Activated naive CD4-positive, alpha-beta T cell treated with anti-CD3 and anti-CD28 coated beads, Interleukin-2, amount 50 U/mL, for 24 hours (primary cell): ENCODE data around the gene HCAR1.
"Not testable (repeated sequence)": the region's sequence is repeated elsewhere in the genome, so short reads cannot be mapped to it uniquely, and the experiment has no call there.

Experiments used
- H3K27ac Mint-ChIP-seq: one replicate; pipeline ENCODE4 v1.8.0; 2021; ENCODE audit warnings: mild to moderate bottlenecking, mixed read lengths
- H3K27me3 Mint-ChIP-seq: one replicate; pipeline ENCODE4 v1.8.0; 2021; ENCODE audit warnings: mixed read lengths
- H3K36me3 Mint-ChIP-seq: one replicate; pipeline ENCODE4 v1.8.0; 2021; ENCODE audit warnings: mixed read lengths
- H3K4me1 Mint-ChIP-seq: one replicate; pipeline ENCODE4 v1.8.0; 2021; ENCODE audit warnings: mixed read lengths
- H3K4me3 Mint-ChIP-seq: one replicate; pipeline ENCODE4 v1.8.0; 2021; ENCODE audit warnings: mild to moderate bottlenecking, mixed read lengths
- H3K9me3 Mint-ChIP-seq: one replicate; pipeline ENCODE4 v1.8.0; 2021; ENCODE audit warnings: mixed read lengths

HCAR1 gene, protein sequence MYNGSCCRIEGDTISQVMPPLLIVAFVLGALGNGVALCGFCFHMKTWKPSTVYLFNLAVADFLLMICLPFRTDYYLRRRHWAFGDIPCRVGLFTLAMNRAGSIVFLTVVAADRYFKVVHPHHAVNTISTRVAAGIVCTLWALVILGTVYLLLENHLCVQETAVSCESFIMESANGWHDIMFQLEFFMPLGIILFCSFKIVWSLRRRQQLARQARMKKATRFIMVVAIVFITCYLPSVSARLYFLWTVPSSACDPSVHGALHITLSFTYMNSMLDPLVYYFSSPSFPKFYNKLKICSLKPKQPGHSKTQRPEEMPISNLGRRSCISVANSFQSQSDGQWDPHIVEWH

GRCh38 chr12:122730215-122731014 is at the start of gene HCAR1:
HCAR1 (minus strand) TSS chr12:122730844; CDS start chr12:122730339, 505 bp downstream.
- Mint-ChIP-seq H3K27me3 (no peaks in the 10 kb centered on the region), H3K27ac (peak within 1 kb of the TSS; percentile 35), H3K4me1 (peaks cover 71% of the 10 kb centered on the region), H3K4me3 (peak within 1 kb of the TSS; percentile 81), H3K9me3 (no peaks in the 10 kb centered on the region), H3K36me3 (no peaks in the 10 kb centered on the region)

GRCh38 chr12:122757568-122757967 is 26.9 kb upstream of the HCAR1 start:
- H3K9me3 Mint-ChIP-seq = no peaks in the 10 kb centered on the region
- no peaks in the 10 kb centered on the region for H3K27me3 Mint-ChIP-seq
- H3K4me1 Mint-ChIP-seq = peaks cover 54% of the 10 kb centered on the region
- H3K4me3 Mint-ChIP-seq = no peak overlapping the region
- H3K36me3 Mint-ChIP-seq = peaks cover 26% of the 10 kb centered on the region
- H3K27ac Mint-ChIP-seq = peak overlapping the region; percentile 19

DNA sequence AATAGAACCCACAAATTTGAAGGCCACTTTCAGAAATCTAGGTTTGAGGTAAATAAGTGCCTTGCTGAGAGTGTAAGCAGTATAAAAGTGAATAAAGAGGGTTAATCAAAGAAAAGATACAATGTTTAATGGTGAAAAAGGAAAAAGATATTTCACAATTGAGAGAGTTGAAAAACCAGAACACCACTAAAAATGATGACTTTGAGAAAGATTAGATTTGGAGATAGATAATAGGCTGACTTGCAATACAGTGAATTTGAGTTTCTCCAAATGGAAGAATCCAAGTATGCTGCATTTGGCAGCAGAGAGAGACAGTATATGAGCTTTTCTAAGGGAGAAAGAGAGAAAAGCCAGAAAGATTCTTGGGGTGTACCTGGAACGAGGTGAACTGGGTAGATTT is 24.1 kb upstream of the HCAR1 start:
- peaks cover 61% of the 10 kb centered on the region for H3K4me1 Mint-ChIP-seq
- H3K27ac Mint-ChIP-seq = peak overlapping the region; percentile 96
- no peaks in the 10 kb centered on the region for H3K9me3 Mint-ChIP-seq
- peak overlapping the region; percentile 90 for H3K4me3 Mint-ChIP-seq
- H3K36me3 Mint-ChIP-seq = peaks cover 22% of the 10 kb centered on the region
- no peaks in the 10 kb centered on the region for H3K27me3 Mint-ChIP-seq

DNA sequence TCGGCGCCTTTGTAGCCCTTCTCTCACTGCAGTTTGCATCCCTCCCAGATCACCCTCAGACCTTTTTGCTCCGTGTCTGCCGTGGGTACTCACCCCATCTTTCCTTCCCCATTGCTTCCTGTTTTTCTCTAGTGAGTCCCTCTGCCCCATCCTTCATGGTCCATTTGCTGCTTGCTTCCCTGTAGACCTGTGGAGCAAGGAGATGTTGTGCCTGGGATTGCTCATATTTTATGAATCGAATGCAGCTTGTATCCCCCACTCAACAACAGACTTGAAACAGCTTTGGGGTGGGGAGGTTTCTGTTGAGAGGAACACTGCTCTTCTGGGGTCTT is 22.6 kb upstream of the HCAR1 start:
- H3K4me3 Mint-ChIP-seq = peak overlapping the region; percentile 90
- peaks cover 22% of the 10 kb centered on the region for H3K36me3 Mint-ChIP-seq
- peaks cover 58% of the 10 kb centered on the region for H3K4me1 Mint-ChIP-seq
- no peaks in the 10 kb centered on the region for H3K27me3 Mint-ChIP-seq
- peak overlapping the region; percentile 96 for H3K27ac Mint-ChIP-seq
- H3K9me3 Mint-ChIP-seq = no peaks in the 10 kb centered on the region

- H3K27ac Mint-ChIP-seq = peak within 1 kb of the TSS; percentile 96
- peak within 1 kb of the TSS; percentile 90 for H3K4me3 Mint-ChIP-seq
- H3K4me1 Mint-ChIP-seq = peaks cover 54% of the 10 kb centered on the region
- peaks cover 22% of the 10 kb centered on the region for H3K36me3 Mint-ChIP-seq
- H3K9me3 Mint-ChIP-seq = no peaks in the 10 kb centered on the region
- H3K27me3 Mint-ChIP-seq = no peaks in the 10 kb centered on the region
Measured at GRCh38 chr12:122752464-122753318, 22.0 kb upstream of the HCAR1 start, which contains the start of gene DENR. DENR (plus strand) TSS chr12:122752824; CDS start chr12:122753702, 878 bp downstream.

- peak overlapping the region; percentile 87 for H3K27ac Mint-ChIP-seq
Measured at GRCh38 chr12:122750781-122751515, 20.3 kb upstream of the HCAR1 start.

DNA sequence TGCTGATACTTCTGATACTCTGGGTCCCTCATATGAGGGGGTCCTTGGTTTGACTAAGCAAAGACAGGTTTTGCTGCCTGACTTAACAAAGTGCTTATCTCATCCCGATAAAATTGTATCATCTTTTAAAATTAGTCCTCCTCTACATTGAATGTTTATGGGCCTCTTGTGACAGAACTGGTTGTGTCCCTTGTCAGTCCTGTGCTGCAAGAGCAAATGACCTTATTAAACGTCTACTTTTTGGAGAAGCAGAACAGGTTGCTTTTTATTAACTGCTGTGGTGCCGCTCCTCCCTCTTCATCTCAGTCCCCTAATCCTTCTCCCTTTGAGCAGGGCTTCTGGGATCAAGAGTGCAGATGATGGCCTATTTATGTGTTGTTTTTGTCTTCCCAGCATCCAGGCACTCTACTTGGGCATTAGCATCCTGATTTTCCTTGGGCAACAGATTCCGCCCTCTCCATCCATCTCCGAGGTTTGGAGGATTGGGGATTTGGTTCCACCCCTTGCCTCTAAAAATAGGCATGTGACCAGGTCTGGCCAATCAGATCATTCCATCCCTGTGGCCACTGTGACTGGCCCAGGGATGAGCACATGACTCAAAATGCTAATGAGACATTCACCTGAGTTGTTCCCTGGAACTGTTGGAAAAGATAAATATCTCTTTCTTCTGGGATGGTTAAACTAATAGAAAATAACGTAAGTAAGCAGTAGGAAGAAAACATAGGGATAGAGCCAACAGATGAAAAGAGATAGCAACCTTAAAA is 19.1 kb upstream of the HCAR1 start:
- Mint-ChIP-seq H3K27ac (peak overlapping the region; percentile 59), H3K27me3 (no peaks in the 10 kb centered on the region), H3K4me3 (peak overlapping the region; percentile 20), H3K9me3 (no peaks in the 10 kb centered on the region), H3K4me1 (peaks cover 28% of the 10 kb centered on the region), H3K36me3 (peaks cover 10% of the 10 kb centered on the region)

More at GRCh38 chr12:122750781-122751515, 20.3 kb upstream of the HCAR1 start:
- Mint-ChIP-seq H3K4me1 (peaks cover 37% of the 10 kb centered on the region), H3K4me3 (peak overlapping the region; percentile 90), H3K36me3 (peaks cover 13% of the 10 kb centered on the region)
- not testable (repeated sequence) for H3K9me3 Mint-ChIP-seq, H3K27me3 Mint-ChIP-seq

GRCh38 chr12:122747224-122748135 is 16.8 kb upstream of the HCAR1 start:
- H3K27me3 Mint-ChIP-seq = no peaks in the 10 kb centered on the region
- H3K36me3 Mint-ChIP-seq = no peaks in the 10 kb centered on the region
- no peaks in the 10 kb centered on the region for H3K9me3 Mint-ChIP-seq
- H3K4me1 Mint-ChIP-seq = peaks cover 14% of the 10 kb centered on the region
- H3K4me3 Mint-ChIP-seq = no peak overlapping the region
- no peak overlapping the region for H3K27ac Mint-ChIP-seq

- H3K9me3 Mint-ChIP-seq = no peaks in the 10 kb centered on the region
- H3K4me3 Mint-ChIP-seq = no peak overlapping the region
- H3K36me3 Mint-ChIP-seq = peaks cover 2% of the 10 kb centered on the region
- no peaks in the 10 kb centered on the region for H3K27me3 Mint-ChIP-seq
- H3K27ac Mint-ChIP-seq = no peak overlapping the region
- H3K4me1 Mint-ChIP-seq = no peaks in the 10 kb centered on the region
Measured at GRCh38 chr12:122743895-122744525, 13.4 kb upstream of the HCAR1 start.

DNA sequence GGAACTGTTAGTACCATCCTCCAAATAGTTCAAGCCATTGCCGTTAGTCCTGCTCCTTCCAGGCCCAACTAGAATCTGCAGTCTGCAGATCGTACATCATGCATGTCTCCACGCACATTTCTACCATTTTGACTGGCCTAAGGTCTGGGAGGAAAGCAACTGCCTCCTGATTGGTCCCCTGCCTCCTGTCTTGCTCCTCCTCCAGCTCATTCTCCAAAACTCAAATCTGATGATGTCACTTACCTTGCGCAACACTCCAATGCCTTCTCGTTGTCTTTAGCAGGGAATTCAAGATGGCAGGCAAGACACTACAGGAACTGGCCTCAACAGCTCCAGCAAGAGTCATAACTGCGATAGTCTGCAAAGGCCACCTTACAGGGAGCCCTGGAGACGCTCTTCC is 9.7 kb upstream of the HCAR1 start:
- H3K27ac Mint-ChIP-seq = peak overlapping the region; percentile 68
- H3K4me3 Mint-ChIP-seq = no peak overlapping the region
- no peaks in the 10 kb centered on the region for H3K9me3 Mint-ChIP-seq
- H3K36me3 Mint-ChIP-seq = peaks cover 2% of the 10 kb centered on the region
- no peaks in the 10 kb centered on the region for H3K27me3 Mint-ChIP-seq
- no peaks in the 10 kb centered on the region for H3K4me1 Mint-ChIP-seq

DNA sequence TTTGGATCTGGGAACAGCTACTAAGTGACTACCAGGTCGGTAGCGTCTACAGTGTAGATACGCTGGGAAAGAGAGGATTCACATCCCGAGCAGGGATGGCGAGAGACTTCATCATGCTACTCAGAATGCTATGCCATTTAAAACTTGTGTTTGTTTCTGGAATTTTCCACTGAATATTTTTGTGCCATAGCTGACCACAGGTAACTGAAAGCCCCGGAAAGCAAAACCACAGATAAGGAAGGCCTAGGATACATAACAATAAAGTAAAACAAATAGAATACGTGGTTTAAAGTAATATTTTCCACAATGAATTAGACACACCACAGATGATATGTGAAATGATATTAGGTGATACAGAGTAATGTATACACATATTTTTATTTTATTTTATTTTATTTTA is 7.9 kb upstream of the HCAR1 start:
- Mint-ChIP-seq H3K4me3 (no peak overlapping the region), H3K27ac (no peak overlapping the region), H3K36me3 (peaks cover 2% of the 10 kb centered on the region), H3K27me3 (no peaks in the 10 kb centered on the region), H3K4me1 (peaks cover 8% of the 10 kb centered on the region), H3K9me3 (no peaks in the 10 kb centered on the region)

DNA sequence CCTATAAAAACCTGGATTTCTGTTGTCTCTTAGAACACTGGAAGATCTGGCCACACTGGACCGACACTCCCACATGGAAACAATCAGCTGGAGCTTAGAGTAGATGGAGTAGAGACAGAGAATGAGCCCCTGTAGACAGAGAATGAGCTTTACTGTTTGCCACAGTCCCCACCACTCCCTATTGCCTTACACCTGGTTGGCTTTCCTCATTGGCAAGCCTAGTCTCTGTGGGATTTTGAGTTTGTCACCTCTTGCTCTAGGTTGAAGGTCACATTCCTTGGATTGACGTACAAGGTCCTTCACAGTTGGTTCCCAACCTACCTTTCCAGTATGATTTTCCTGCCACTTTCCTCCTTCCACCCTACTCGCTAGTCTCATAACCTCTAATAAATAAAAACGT is 2.0 kb upstream of the HCAR1 start:
- Mint-ChIP-seq H3K27ac (peak overlapping the region; percentile 60), H3K36me3 (no peaks in the 10 kb centered on the region), H3K4me1 (peaks cover 58% of the 10 kb centered on the region), H3K4me3 (peak overlapping the region; percentile 49), H3K9me3 (no peaks in the 10 kb centered on the region), H3K27me3 (no peaks in the 10 kb centered on the region)

DNA sequence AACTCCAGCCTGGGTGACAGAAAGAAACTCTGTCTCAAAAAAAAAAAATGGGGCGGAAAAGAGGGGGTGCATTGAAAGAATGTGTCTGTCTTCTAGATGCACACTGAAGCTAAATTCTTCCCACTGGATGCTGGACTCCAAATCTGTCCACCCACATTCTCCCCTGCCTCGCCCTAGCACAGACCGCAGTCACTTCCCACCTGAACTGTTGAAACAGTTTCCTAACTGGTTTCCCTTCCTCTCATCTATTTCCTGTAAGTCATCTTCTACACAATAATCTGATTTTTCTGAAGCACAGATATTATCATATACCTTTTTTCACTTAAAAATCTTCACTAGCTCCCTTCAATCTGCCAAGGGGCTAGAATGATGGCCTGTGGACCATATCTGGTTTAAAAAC is 1.5 kb upstream of the HCAR1 start:
- Mint-ChIP-seq H3K9me3 (no peaks in the 10 kb centered on the region), H3K4me3 (peak overlapping the region; percentile 49), H3K4me1 (peaks cover 60% of the 10 kb centered on the region), H3K27ac (peak overlapping the region; percentile 60), H3K27me3 (no peaks in the 10 kb centered on the region), H3K36me3 (no peaks in the 10 kb centered on the region)
